Fibroblast of pulmonary artery (primary cell): ENCODE data around the gene TMEM132D.
"Not testable (repeated sequence)": the region's sequence is repeated elsewhere in the genome, so short reads cannot be mapped to it uniquely, and the experiment has no call there.

Experiments
- DNase-seq: peaks from one replicate; pipeline ENCODE4 v3.0.0-alpha.2; 2010; ENCODE audit warnings: low read depth
- H3K4me3 ChIP-seq: replicated peaks from 2 replicates; pipeline ENCODE4 v1.5.1; 2011; ENCODE audit warnings: low read depth, mild to moderate bottlenecking, control low read depth, low read length, moderate library complexity
- TF ChIP-seq, protein P1 (sequence below): IDR thresholded peaks from 2 replicates; pipeline ENCODE4 v1.5.1; 2011; ENCODE audit warnings: mild to moderate bottlenecking, control low read depth, low read length, inconsistent platforms; ENCODE audit errors: missing control alignments

TMEM132D gene

GRCh38 chr12:129911428-129912049 lies 7.7 kb upstream of the TMEM132D start:
- TF ChIP-seq, protein P1, sequence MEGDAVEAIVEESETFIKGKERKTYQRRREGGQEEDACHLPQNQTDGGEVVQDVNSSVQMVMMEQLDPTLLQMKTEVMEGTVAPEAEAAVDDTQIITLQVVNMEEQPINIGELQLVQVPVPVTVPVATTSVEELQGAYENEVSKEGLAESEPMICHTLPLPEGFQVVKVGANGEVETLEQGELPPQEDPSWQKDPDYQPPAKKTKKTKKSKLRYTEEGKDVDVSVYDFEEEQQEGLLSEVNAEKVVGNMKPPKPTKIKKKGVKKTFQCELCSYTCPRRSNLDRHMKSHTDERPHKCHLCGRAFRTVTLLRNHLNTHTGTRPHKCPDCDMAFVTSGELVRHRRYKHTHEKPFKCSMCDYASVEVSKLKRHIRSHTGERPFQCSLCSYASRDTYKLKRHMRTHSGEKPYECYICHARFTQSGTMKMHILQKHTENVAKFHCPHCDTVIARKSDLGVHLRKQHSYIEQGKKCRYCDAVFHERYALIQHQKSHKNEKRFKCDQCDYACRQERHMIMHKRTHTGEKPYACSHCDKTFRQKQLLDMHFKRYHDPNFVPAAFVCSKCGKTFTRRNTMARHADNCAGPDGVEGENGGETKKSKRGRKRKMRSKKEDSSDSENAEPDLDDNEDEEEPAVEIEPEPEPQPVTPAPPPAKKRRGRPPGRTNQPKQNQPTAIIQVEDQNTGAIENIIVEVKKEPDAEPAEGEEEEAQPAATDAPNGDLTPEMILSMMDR = peak; percentile 25
- DNase-seq = peak; percentile 14

DNA sequence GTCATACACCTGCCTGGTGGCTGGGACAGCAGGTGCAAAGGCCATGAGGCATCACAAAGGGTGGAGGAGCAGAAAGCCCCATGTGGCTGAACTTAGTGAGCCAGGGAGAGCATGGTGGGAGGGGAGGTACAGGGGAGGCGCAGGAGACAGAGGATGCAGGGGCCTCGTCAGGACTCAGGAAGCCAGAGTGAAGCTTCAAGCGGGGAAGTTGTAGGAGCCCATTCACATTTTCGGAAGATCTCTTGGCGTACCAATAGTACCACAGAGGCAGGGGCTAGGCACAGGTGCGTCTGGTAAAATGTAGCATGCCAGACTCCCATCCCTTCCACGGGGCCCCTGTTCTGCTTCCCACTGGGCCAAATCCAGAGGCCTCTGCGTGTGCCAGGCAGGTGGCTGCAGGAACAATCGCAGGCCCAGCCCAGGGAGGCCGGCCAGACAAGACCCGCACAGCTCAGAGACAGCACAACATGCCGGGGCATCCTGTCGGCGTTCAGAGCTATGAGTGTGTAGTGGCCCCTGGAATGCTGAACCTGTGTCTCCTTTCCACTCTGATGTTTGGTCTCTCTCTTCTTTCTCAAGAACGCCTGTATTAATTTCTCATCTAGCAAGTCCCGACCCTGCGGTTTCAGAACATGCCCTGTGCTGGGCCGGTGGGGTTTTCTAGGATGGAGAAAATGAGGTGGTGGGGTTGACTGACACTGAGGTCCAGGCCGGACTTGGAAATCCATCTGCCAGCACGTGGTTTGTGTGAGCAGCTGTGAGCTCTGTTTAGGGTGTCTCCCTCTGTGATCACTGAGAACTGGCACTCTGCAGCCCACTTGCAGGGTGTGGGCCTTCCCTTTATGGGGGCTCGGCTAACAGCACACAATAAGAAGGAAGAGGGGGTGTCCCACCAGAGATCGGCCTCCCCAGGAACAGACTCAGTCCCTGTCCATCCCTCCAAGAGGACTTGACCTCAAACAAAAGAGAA lies 5.5 kb upstream of the TMEM132D start:
- H3K4me3 ChIP-seq = no peak overlapping the region
- TF ChIP-seq, protein P1 = no peak
- no peak for DNase-seq

More at GRCh38 chr12:129911428-129912049, 7.7 kb upstream of the TMEM132D start:
- no peak overlapping the region for H3K4me3 ChIP-seq

- no peak overlapping the region for H3K4me3 ChIP-seq
- no peak for DNase-seq
- TF ChIP-seq, protein P1 = no peak
Measured at GRCh38 chr12:129903092-129903945, 506 bp downstream of the TMEM132D start.

- H3K4me3 ChIP-seq = no peak overlapping the region
- no peak for DNase-seq
- TF ChIP-seq, protein P1 = no peak
Measured at GRCh38 chr12:129902371-129903091, 1.3 kb downstream of the TMEM132D start.

DNA sequence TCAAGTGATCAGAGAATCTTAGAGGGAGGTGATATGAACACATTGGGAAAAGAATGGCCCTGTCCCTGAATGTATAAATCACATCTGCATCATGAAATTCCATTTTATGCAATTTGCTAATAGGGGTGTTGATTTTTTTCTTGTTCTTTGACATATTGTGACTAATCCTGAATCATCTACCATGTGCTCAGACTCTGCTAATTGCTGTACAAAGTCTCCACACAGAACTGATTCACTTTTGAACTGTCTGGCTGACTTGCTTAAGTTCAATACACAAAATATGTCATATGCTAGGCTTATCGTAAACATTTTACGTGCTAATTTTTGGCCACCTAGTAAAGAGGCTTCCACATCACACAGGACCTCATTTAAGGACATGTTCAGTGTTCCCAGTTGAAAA lies 2.6 kb downstream of the TMEM132D start:
- TF ChIP-seq, protein P1 = no peak
- DNase-seq = no peak
- no peak overlapping the region for H3K4me3 ChIP-seq

DNA sequence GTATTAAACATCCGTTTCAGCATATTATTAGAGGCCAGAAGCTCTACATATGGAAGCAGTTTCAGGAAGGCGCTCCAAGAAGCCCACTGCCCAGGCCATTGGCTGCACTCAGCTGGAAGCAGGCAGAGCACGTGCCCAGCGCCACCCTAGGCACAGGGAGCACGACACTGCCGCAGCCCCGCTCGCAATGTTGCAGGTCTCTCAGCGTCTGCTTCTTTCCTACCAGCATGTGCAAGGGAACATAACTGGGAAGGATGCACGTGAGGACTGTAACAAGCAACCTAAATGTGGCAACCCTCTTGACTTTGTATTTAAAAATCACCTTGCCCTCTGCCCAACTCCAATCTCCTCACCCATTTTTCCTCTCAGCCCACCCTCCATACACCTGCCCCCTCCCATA lies 3.5 kb downstream of the TMEM132D start:
- TF ChIP-seq, protein P1 = no peak
- H3K4me3 ChIP-seq = no peak overlapping the region
- no peak for DNase-seq

DNA sequence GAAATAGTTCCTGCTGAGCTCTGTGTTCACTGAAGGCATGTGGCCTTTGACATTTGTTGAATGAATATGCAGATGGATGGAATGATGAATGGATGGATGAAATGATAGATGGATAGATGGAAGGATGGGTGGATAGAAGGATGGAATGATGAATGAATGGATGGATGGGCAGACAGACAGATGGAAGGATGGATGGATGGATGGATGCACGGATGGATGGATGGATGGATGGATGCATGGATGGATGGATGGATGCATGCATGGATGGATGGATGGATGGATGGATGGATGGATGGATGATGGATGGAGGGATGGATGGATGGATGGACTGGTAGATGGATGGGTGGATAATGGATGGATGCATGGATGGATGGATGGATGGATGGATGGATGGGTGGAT lies 4.8 kb downstream of the TMEM132D start:
- not testable (repeated sequence) for DNase-seq, H3K4me3 ChIP-seq
